HL-60/S4 (cell line): ENCODE data around the gene FGF19.

Source experiments
- in situ Hi-C: fragments of 300-500 bp; cut with MboI; formaldehyde crosslinking; loops from 2 replicates; pipeline ENCODE4 v1.14.3; 2022; ENCODE audit warnings: low sequenced_read_pairs

The FGF19 gene

DNA sequence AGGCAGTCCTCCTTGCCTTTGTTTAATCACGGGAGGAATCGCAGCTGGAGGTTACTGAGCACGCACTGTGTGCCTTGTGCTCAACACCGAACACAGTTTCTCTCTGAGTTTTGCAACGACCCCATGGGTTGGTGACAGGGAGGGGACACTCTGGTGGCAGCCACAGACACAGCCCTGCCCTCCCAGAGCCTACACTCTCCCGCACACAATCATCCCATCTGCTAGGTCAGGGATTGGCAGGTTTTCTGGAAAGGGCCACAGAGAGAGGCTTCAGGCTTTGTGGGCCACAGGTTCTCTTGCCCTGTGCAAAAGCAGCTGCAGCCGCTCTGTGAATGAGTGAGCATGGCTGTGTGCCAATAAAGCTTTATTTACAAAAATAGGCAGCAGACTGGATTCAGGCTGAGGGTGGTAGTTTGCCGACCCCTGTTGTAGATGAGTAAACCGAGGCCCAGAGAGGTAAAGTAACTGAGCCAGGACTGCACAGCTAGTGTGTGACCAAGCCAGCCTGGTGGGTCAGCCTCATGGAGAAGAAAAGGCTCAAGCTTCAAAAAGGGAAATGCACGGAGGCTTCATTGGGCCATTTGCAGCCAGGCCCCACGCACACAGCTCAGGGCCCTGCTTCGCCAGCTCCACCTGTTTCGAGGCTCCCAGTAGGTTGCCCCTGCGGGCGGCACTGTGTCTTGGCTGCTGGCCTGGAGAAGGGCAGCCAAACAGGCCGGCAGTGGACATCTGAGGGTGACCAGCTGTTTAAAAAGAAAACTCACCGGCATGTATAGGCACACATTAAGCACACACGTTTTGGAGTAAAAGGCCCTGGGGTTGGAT, 45.0 kb downstream of the FGF19 start:
- in situ Hi-C loops = no loop called here

DNA sequence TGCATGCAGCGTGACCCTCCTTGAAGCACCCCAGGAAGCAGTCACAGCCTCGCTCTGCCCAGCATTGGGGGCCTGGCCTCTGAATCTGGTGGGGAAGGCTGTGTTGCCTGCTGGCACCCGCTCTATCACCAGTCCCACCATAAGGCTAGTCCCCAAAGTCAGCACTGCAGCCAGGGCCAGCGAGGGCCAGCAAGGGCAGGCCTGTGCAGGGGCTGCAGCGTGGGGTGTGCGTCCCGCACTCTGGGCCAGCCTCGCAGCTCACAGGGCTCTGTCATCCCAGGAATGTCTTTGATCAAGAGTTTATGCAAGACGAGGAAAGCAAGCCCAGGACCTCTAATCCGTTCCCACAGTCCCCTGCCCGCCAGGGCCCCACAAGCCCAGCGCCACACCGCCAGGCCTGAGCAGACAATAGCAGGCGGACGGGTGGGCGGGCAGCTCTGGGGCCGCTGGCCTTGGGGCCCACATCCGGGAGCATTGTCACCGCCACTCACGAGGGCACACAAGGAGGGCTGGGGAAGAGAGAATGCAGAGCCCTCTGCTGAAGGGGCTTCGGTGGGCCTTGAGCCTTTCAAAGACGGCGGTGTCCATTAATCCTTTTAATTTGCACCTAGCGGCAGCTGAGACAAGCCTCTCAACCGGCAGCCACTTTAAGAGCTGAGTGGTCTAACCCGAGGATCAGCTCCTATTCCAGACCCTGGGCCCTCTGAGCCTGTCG, 45.8 kb downstream of the FGF19 start:
- in situ Hi-C loops = no loop called here

DNA sequence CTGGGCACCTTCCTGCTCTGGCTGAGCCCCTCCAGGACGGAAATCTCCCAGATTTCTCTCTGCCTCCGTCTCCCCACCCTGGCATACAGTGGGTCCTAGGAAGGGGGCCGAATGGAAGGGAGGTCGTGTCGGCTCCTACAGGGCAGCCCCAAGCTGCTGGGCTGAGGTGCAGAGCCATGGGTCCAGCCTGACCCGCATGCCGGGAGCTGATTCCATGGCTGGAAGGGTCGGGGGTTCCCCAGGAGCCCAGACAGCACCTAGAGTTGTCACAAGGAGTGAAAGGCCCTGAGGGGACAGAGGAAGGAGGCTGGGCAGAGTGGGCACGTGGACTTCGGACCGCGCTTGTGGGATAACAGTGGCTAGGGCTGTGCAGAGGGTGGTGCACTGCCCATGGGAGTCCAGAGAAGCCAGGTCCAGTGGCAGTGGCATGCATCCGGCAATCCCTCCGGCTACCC, 46.3 kb downstream of the FGF19 start:
- in situ Hi-C loops = no loop called here

DNA sequence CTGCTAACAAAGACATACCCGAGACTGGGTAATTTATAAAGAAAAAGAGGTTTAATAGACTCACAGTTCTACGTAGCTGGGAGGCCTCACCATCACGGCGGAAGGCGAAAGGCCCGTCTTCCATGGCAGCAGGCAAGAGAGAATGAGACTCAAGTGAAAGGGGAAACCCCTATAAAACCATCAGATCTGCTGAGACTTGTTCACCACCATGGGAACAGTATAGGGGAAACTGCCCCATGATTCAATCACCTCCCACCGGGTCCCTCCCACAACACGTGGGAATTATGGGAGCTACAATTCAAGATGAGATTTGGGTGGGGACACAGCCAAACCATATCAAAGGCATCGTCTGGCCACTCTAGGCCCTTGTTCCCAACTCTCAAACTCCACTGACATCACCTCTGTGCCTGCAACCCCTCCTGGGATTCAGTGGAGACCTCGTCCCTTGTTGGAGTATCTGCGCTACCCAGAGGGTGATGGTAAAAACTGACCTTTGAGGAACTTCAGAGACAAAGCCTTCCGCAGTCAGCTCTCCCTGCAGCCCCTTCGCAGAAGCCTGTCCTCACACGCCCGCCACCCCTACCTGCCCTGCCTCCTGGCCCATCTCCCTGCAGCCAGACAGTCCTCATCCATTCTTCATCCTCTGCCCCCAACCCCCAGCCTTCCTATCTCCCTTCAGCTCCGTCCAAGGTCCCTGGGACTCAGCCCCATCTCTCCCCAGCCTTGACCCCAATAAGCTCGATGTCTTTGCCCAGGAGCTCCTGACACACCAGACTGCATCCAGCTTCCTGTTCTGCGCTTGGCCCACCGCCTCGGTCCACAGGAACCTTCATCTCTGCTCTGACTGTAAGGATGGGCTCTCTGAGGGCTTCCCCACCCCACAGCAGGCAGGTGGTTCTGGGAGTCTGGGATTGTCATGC, 47.0 kb downstream of the FGF19 start:
- in situ Hi-C loops = no loop called here

DNA sequence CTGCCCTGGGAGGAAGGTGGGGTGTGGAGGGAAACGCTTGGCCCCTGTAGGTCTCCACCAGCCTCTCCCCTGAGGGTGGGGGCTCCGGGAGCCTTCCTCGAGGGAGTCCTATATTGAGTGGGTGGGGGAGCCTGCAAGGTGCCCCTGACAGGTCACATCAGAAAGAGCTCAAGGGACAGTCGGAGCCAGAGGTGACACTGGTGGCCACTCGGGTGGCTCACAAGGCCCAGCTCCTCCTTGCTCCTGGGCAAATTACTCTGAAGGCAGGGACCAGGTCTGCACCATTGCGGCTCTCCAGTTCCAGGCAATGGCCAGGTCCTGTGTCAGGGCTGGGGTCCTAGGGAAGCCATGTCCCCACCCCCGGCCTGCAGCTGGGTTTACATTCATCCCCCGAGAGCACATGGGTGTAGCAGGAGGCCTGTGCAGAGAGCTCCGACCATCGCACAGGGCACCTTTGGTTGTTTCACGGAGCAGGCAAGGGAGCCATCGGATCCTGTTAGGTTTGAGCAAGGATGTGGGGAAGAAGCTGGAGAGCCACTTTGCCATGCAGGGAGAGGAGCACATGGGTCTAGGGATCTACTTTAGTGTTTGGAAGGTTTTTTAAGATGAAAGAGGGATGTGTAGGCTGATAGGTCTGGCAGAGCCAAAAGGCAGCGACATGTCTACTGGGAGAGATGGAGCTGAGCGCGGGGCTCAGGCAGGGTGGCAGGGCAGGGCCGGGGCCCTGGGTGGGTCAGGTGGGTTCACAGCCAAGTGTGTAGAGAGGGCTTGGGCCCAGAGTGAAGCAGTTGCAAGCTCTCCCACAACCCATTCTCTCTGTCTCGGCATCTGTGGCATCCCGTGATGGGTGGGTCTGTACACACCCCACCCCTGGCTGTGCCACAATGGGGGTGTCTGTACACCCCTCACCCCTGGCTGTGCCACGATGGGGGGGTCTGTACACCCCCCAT, 48.1 kb downstream of the FGF19 start:
- in situ Hi-C loops = no loop called here

DNA sequence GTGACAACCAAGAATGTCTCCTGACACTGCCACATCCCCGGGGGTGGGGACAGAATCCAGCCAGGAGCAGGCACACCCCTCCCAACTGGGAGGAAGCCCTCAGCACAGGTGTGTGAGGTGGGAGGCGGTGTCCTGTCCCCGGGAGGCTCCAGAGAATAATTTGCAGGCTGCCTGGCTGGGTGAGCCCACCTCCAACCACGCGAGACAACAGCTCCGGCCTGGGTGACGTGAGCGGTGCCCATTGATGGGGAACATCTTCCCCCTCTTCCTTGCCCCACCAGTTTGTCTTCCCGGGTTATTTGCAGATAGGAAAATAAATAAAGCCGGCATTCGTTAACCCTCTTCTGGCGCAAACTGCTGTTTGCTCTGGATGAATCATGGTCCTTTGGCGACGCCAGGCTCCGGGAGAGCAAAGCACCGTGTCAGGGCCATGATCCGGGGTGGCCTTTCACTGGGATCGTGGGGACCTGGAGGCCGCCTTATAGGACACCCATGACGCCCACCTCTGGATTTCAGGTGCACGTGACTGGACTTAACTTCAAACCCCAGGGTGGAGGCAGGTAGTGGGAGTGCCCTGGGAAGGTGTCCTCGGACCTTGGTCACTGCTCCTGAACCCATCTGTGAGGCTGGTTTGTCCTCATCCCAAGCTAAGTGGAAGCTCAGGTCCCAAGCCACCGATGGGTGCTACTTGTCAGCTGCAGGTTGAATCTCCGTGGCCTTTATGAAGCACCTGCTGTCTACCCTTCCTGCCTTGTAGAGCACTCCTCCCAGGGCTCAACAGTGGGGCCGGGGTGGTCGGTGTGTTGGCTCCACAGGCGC, 49.0 kb downstream of the FGF19 start:
- in situ Hi-C loops = no loop called here

DNA sequence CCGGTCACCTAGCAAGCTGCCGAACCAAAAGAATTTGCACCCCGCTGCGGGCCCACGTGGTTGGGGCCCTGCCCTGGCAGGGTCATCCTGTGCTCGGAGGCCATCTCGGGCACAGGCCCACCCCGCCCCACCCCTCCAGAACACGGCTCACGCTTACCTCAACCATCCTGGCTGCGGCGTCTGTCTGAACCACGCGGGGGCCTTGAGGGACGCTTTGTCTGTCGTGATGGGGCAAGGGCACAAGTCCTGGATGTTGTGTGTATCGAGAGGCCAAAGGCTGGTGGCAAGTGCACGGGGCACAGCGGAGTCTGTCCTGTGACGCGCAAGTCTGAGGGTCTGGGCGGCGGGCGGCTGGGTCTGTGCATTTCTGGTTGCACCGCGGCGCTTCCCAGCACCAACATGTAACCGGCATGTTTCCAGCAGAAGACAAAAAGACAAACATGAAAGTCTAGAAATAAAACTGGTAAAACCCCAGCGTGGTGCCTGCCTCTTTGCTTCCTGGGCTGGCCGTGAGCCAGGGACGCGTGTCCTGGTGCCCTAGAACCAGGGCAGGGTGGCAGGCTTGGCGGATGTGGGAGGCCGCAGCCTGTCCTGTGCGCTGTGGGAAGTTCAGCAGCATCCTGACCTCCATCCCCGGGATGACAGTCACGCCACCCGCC, 49.7 kb downstream of the FGF19 start:
- in situ Hi-C loops = no loop called here

DNA sequence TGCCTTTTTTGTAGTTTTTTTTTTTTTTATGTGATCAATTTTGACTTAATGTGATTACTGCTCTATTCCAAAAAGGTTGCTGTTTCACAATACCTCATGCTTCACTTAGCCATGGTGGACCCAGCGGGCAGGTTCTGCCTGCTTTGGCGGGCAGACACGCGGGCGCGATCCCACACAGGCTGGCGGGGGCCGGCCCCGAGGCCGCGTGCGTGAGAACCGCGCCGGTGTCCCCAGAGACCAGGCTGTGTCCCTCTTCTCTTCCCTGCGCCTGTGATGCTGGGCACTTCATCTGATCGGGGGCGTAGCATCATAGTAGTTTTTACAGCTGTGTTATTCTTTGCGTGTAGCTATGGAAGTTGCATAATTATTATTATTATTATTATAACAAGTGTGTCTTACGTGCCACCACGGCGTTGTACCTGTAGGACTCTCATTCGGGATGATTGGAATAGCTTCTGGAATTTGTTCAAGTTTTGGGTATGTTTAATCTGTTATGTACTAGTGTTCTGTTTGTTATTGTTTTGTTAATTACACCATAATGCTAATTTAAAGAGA, 50.3 kb downstream of the FGF19 start:
- in situ Hi-C loops = no loop called here

DNA sequence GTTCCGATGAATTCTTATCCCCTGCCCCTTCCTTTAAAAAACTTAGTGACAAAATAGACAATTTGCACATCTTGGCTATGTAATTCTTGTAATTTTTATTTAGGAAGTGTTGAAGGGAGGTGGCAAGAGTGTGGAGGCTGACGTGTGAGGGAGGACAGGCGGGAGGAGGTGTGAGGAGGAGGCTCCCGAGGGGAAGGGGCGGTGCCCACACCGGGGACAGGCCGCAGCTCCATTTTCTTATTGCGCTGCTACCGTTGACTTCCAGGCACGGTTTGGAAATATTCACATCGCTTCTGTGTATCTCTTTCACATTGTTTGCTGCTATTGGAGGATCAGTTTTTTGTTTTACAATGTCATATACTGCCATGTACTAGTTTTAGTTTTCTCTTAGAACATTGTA, 50.8 kb downstream of the FGF19 start:
- in situ Hi-C loops = no loop called here

DNA sequence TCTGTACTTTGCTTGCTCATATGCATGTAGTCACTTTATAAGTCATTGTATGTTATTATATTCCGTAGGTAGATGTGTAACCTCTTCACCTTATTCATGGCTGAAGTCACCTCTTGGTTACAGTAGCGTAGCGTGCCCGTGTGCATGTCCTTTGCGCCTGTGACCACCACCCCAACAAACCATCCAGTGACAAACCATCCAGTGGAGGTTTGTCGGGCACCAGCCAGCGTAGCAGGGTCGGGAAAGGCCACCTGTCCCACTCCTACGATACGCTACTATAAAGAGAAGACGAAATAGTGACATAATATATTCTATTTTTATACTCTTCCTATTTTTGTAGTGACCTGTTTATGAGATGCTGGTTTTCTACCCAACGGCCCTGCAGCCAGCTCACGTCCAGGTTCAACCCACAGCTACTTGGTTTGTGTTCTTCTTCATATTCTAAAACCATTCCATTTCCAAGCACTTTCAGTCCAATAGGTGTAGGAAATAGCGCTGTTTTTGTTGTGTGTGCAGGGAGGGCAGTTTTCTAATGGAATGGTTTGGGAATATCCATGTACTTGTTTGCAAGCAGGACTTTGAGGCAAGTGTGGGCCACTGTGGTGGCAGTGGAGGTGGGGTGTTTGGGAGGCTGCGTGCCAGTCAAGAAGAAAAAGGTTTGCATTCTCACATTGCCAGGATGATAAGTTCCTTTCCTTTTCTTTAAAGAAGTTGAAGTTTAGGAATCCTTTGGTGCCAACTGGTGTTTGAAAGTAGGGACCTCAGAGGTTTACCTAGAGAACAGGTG, 51.8 kb downstream of the FGF19 start:
- in situ Hi-C loops = no loop called here

DNA sequence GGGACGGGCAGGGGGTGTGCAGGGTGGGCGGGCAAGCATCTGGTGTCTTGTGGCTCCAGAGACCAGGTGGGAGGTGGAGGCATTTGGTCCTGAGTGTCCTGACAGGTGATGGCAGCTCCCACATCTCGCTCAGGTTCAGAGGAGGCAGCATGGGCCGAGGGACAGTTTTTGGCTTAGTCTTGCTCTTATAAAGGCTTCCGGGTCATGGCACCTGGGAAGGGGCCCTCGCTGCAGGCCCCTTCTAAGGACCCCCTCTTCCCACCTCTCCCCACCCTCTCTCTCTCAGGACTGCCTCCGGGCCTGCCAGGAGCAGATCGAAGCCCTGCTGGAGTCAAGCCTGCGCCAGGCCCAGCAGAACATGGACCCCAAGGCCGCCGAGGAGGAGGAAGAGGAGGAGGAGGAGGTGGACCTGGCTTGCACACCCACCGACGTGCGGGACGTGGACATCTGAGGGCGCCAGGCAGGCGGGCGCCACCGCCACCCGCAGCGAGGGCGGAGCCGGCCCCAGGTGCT, 52.9 kb downstream of the FGF19 start:
- in situ Hi-C loops = no loop called here

DNA sequence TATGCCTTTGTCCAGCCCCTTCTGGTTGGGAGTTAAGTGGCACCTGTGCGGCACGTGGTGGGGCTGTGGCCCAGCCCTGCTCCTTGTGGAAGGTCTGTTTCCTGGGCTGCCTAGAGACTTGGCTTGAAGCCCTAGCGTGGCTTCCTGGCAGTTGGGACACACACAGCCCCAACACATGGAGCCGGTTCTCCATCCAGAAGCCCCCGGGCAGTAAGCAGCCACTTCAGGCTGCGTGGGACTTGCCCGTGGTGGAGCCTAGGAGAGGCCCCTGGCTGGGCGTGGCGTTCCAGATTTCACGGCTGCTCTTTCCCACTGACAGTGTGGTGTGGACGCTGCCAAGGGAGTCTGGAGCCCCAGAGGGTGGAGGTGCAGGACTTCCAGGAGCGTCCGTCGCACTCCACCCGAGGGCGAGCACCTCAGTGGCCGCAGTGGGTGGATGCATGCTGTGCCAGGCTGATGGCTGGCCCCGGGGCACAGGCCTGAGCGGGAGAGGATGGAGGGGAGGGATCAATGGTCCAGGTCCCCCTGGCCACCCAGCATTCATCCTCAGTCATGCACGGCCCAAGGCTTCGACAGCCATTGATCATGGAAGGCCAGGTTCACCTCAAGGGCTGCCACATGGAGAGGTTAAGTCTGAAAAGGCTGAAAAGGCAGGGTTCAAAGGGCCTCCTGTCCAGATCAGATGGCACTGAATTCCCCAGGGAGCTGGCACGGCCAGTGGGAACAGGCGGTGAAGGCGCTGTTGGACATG, 53.6 kb downstream of the FGF19 start:
- in situ Hi-C loops = no loop called here

DNA sequence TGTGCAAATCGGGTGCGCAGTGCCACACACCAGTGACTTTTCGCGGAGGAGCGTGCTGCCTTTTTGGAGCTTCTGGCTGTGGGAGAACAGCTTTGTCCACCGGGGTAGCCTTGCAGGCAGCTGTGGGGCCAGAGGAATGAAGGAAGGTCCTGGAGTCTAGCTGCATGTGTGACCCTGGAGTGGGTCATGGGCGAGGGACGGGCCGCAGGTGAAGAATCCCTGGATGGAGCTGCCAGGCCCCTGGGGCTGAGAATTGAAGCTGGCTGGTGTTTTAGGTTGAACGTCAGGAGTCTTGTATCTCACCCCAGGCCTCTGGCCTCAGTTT, 54.3 kb downstream of the FGF19 start:
- in situ Hi-C loops = no loop called here

DNA sequence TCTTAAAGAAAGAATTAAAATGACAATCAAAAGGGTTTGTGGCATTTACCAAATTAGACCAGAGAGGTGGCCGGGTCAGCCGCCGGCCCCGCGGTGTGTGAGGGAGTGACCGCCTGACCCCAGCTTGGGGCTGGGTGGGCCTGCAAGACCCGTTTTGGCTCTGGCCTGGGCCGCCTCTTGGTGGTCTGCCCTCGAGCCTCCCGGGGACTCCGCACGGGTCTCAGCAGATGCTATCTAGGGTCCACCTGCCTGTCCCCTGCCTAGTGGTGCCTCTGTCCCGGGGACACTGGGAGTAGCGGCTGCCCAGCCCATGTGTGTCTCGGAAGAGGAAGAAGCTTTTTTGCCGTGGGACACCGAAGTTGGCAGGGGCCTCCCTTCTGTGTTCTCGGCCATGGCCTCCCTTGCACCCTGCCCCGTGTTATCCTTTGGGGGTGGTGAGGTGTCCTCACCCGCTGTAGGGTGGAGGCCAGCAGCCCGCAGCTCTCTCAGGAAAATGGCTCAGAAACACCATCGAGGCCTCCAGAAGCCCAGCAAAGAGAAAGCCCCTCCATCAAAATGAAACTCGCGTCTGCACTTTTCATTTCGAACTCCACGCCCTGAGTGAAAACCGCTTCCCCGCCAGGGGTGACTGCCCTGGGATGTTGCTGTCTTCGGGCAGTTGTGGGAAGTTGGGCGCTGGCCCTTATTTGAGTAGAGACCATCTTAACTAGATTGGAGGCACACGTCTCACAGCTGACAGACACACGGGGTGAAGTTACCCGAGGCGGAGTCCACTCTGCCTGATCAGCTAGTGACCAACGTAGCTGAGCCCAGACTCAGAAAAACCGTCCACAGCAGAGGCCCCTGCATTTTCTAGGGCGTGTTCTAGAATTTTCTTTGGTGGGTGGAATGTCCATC, 54.9 kb downstream of the FGF19 start:
- in situ Hi-C loops = no loop called here
